Fibroblast of lung (primary cell): ENCODE data around the gene PPP1R3F.

Experiments
- CTCF ChIP-seq, 2 donors: IDR thresholded peaks in 1 of 2; conservative IDR thresholded peaks in 1 of 2; 1 replicate in 1 of 2; 2 replicates in 1 of 2; pipeline ENCODE4 v1.5.1; 2011 to 2012; ENCODE audit warnings: low read length in 2 of 2, control low read depth in 1 of 2, inconsistent platforms in 1 of 2, low read depth in 1 of 2, mild to moderate bottlenecking in 1 of 2
- EZH2 ChIP-seq: IDR thresholded peaks from 2 replicates; pipeline ENCODE4 v1.5.1; 2012; ENCODE audit warnings: low read length, control low read depth, mild to moderate bottlenecking; ENCODE audit errors: missing control alignments

DNA sequence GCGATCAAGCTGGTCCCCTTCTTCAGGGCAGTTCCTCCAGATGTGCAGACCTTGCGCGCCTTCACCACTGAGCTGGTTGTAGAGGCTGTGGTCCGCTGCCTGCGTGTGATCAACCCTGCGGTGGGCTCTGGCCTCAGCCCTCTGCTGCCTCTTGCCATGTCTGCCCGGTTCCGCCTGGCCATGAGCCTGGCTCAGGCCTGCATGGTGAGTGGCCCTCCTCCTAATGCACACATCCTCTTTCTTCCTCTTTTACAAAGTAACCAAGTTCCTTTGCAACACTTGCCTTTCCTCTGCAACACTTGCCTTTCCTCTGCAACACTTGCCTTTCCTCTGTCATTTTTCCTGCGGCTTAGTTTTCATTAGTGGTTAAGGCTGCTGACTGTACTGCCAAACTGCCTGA is 32.5 kb upstream of the PPP1R3F start:
- TF ChIP-seq CTCF (conservative IDR thresholded peaks at IDR 0.05 in 1 of 2, IDR thresholded peaks at IDR 0.05 in 1 of 2; ENCODE audit: low read depth in 1 of 2, low read length in 2 of 2) (no peak), EZH2 (no peak)
